ENCODE results near the gene HYLS1.

- no peak for TF ChIP-seq CTCF (conservative IDR thresholded peaks at IDR 0.05 in 1 of 2, IDR thresholded peaks at IDR 0.05 in 1 of 2; ENCODE audit: extremely low read depth in 1 of 2, insufficient read depth in 1 of 2, low read depth in 1 of 2, low read length in 2 of 2)
- no peak for TF ChIP-seq EZH2 (IDR thresholded peaks at IDR 0.05; ENCODE audit: borderline replicate concordance, low read length)
These were observed 41.3 kb upstream of the HYLS1 start for GRCh38 chr11:125846188-125846587.

Measured in mammary epithelial cell (primary cell).